Measurements from ENCODE around the gene SRR.
"Not testable (repeated sequence)": the region's sequence is repeated elsewhere in the genome, so short reads cannot be mapped to it uniquely, and the experiment has no call there.

Gene SRR

GRCh38 chr17:2299136-2299535, 4.6 kb upstream of the SRR start:
- peaks cover 45% of the 10 kb centered on the region for H3K36me3 ChIP-seq (ENCODE audit: insufficient read depth, low read length)
- no peak overlapping the region for H3K4me3 ChIP-seq (ENCODE audit: low read length)
- no peak overlapping the region for H3K9ac ChIP-seq (ENCODE audit: low read depth, low read length)
- H3K27me3 ChIP-seq (ENCODE audit: control insufficient read depth, insufficient read depth, low read length), result no peaks in the 10 kb centered on the region
- H3K4me1 ChIP-seq (ENCODE audit: control insufficient read depth, insufficient read depth, low read length), result peaks cover 8% of the 10 kb centered on the region
- H3K4me2 ChIP-seq (ENCODE audit: low read length), result no peak overlapping the region
- H3K9me3 ChIP-seq (replicated peaks; ENCODE audit: low read length), result no peaks in the 10 kb centered on the region

- no peak overlapping the region for H3K4me3 ChIP-seq (ENCODE audit: low read length)
- H3K27me3 ChIP-seq (ENCODE audit: control insufficient read depth, insufficient read depth, low read length), result no peaks in the 10 kb centered on the region
- peaks cover 8% of the 10 kb centered on the region for H3K4me1 ChIP-seq (ENCODE audit: control insufficient read depth, insufficient read depth, low read length)
- H3K9ac ChIP-seq (ENCODE audit: low read depth, low read length), result no peak overlapping the region
- H3K4me2 ChIP-seq (ENCODE audit: low read length), result no peak overlapping the region
- H3K36me3 ChIP-seq (ENCODE audit: insufficient read depth, low read length), result peaks cover 39% of the 10 kb centered on the region
- no peaks in the 10 kb centered on the region for H3K9me3 ChIP-seq (replicated peaks; ENCODE audit: low read length)
These were observed 4.0 kb upstream of the SRR start for GRCh38 chr17:2299756-2300155.

DNA sequence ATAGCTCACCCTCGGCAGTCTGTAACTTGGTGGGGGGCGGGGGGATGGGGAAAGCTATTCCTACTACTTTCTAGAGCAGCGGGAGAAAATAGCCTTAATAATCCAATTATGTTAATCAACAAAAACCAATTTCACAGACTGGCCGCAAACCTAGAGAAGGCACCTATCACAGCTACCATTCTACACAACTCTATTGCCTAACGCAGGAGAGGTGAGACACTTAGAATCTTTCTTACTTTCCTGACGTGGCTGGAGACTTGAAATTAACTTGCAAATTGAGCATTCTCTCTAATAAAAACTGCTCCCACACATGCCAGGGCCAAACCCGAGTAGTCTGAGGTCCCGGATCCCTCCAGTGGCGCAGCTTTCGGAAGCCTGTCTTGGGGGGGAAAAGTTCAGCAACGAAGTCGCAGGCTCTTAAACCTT, 959 bp upstream of the SRR start:
- Histone ChIP-seq H3K4me3 (ENCODE audit: low read length) (peak overlapping the region; percentile 100), H3K36me3 (ENCODE audit: insufficient read depth, low read length) (peaks cover 15% of the 10 kb centered on the region), H3K9me3 (replicated peaks; ENCODE audit: low read length) (no peaks in the 10 kb centered on the region)

DNA sequence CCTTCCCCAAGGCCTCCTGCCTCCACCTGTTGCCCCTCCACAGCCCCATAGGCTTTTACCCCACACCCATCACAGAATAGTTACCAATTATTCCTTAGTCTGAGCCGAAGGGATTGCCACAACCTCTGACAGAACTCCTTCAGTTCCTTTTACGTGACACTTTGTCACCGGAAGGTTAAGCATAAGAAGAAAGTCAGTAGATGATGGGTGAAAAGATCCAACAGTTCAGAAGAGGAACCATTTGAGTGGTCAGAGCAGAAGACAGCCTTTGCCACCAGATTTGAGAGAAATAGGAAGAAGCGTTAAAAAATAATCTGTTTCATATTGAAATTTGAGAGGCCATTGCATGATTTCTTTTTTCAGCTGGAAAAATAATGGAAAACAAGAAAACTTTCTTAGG, 1.2 kb downstream of the SRR start:
- no peaks in the 10 kb centered on the region for H3K9me3 ChIP-seq (replicated peaks; ENCODE audit: low read length)
- H3K4me2 ChIP-seq (ENCODE audit: low read length), result no peak overlapping the region
- no peaks in the 10 kb centered on the region for H3K27me3 ChIP-seq (ENCODE audit: control insufficient read depth, insufficient read depth, low read length)
- H3K4me3 ChIP-seq (ENCODE audit: low read length), result no peak overlapping the region
- peaks cover 8% of the 10 kb centered on the region for H3K4me1 ChIP-seq (ENCODE audit: control insufficient read depth, insufficient read depth, low read length)
- H3K36me3 ChIP-seq (ENCODE audit: insufficient read depth, low read length), result peaks cover 4% of the 10 kb centered on the region
- H3K9ac ChIP-seq (ENCODE audit: low read depth, low read length), result no peak overlapping the region

More for the DNA sequence above, 959 bp upstream of the SRR start:
- peaks cover 8% of the 10 kb centered on the region for H3K4me1 ChIP-seq (ENCODE audit: control insufficient read depth, insufficient read depth, low read length)
- no peaks in the 10 kb centered on the region for H3K27me3 ChIP-seq (ENCODE audit: control insufficient read depth, insufficient read depth, low read length)
- H3K9ac ChIP-seq (ENCODE audit: low read depth, low read length), result peak overlapping the region; percentile 97
- peak overlapping the region; percentile 82 for H3K4me2 ChIP-seq (ENCODE audit: low read length)

DNA sequence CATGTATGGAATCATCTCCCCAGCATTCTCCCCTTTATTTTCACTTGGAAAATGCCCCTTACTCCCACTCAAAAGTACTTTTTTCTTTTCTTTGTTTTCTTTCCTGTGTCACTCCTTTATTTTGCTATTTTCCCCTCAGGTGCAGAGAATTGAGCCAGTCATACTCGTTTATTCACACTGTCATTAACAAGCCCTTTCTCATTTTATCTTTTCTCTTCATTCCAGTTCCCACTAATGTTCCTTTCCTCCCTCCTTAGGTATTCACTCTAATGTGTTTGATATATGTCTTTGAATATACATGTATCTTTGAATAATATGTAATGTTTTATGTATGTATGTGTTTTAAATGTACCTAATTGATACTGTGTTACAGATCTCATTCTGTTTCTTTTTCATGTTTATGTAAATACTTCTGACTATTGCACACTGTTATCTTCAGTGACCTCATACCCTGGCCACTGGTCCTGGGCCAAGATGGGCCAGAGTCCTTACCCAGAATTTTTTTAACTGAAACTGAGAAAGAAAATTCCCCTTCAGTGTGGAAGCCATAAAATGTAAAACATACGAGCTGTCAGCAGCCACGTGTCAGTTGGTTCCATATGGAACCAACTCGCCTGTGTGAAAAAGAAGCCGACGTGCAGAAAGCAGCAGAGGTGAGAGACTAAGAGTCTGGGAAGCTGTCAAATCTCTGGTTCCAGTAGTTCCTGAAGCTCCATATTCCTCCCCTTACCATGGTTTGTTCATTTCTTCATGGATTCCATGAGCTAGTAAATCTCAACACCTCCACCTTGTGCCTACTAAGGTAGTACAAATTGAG, 5.8 kb downstream of the SRR start:
- Histone ChIP-seq H3K9ac (ENCODE audit: low read depth, low read length) (no peak overlapping the region), H3K9me3 (replicated peaks; ENCODE audit: low read length) (no peaks in the 10 kb centered on the region), H3K4me3 (ENCODE audit: low read length) (no peak overlapping the region), H3K27me3 (ENCODE audit: control insufficient read depth, insufficient read depth, low read length) (no peaks in the 10 kb centered on the region), H3K4me1 (ENCODE audit: control insufficient read depth, insufficient read depth, low read length) (peaks cover 6% of the 10 kb centered on the region), H3K36me3 (ENCODE audit: insufficient read depth, low read length) (no peaks in the 10 kb centered on the region), H3K4me2 (ENCODE audit: low read length) (no peak overlapping the region)

DNA sequence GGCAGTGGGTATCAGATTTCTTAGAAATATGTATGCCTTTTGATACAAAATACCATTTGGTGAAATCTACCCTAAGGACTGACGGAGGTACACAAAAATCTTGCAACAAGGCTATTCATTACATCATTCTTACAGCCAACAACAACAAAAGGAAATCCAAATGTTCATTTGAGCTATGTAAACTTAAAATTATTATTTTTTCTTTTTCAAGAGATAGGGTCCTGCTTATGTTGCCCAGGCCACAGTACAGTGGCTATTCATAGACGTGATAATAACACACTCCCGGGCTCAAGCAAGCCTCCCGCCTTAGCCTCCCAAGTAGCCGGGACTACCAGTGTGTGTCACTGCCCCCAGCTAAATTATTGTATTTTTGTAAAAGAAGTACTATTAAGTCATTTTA, 9.0 kb downstream of the SRR start:
- no peaks in the 10 kb centered on the region for H3K27me3 ChIP-seq (ENCODE audit: control insufficient read depth, insufficient read depth, low read length)
- H3K4me2 ChIP-seq (ENCODE audit: low read length), result no peak overlapping the region
- no peaks in the 10 kb centered on the region for H3K36me3 ChIP-seq (ENCODE audit: insufficient read depth, low read length)
- H3K9me3 ChIP-seq (replicated peaks; ENCODE audit: low read length), result no peaks in the 10 kb centered on the region
- H3K4me3 ChIP-seq (ENCODE audit: low read length), result no peak overlapping the region
- H3K9ac ChIP-seq (ENCODE audit: low read depth, low read length), result no peak overlapping the region
- peaks cover 6% of the 10 kb centered on the region for H3K4me1 ChIP-seq (ENCODE audit: control insufficient read depth, insufficient read depth, low read length)

GRCh38 chr17:2316916-2317205, 13.1 kb downstream of the SRR start:
- not testable (repeated sequence) for H3K4me1 ChIP-seq (ENCODE audit: control insufficient read depth, insufficient read depth, low read length); H3K4me2 ChIP-seq (ENCODE audit: low read length); H3K9ac ChIP-seq (ENCODE audit: low read depth, low read length); H3K9me3 ChIP-seq (replicated peaks; ENCODE audit: low read length); H3K4me3 ChIP-seq (ENCODE audit: low read length); H3K27me3 ChIP-seq (ENCODE audit: control insufficient read depth, insufficient read depth, low read length); H3K36me3 ChIP-seq (ENCODE audit: insufficient read depth, low read length)

DNA sequence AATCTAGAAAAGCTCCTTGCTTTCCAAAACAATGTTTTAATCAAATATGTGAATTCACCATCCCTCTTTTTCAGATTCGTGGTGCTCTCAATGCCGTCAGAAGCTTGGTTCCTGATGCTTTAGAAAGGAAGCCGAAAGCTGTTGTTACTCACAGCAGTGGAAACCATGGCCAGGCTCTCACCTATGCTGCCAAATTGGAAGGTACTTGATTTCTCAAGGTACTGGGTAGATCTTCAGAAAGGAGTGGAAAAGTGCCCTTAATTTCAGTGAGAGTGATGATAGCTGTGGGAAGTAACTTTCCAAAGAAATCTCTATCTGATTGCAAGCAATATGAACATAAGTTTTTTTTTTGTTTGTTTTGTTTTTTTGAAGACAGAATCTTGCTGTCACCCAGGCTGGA, 14.0 kb downstream of the SRR start:
- H3K27me3 ChIP-seq (ENCODE audit: control insufficient read depth, insufficient read depth, low read length), result no peaks in the 10 kb centered on the region
- no peak overlapping the region for H3K4me2 ChIP-seq (ENCODE audit: low read length)
- peaks cover 2% of the 10 kb centered on the region for H3K4me1 ChIP-seq (ENCODE audit: control insufficient read depth, insufficient read depth, low read length)
- H3K36me3 ChIP-seq (ENCODE audit: insufficient read depth, low read length), result peaks cover 5% of the 10 kb centered on the region
- H3K4me3 ChIP-seq (ENCODE audit: low read length), result no peak overlapping the region
- no peak overlapping the region for H3K9ac ChIP-seq (ENCODE audit: low read depth, low read length)
- no peaks in the 10 kb centered on the region for H3K9me3 ChIP-seq (replicated peaks; ENCODE audit: low read length)

DNA sequence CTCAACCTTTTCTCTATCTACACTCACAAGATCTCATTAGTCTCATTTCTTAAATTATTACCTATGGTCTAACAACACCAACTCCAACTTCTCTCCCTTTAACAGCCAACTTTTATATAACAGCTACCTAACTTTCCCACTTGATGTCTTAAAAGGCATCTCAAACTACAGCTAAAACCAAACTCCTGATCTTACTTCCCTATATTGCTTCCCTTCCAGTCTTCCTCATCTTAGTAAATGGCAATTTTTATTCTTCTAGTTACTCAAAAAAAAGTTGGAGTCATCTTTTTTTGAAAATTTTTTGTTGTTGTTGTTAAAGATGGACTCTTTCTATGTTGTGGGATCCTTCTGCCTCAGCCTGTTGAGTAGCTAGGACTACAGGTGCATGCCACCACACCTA, 15.3 kb downstream of the SRR start:
- H3K36me3 ChIP-seq (ENCODE audit: insufficient read depth, low read length), result peaks cover 17% of the 10 kb centered on the region
- H3K9ac ChIP-seq (ENCODE audit: low read depth, low read length), result no peak overlapping the region
- no peak overlapping the region for H3K4me2 ChIP-seq (ENCODE audit: low read length)
- no peaks in the 10 kb centered on the region for H3K9me3 ChIP-seq (replicated peaks; ENCODE audit: low read length)
- no peaks in the 10 kb centered on the region for H3K4me1 ChIP-seq (ENCODE audit: control insufficient read depth, insufficient read depth, low read length)
- H3K27me3 ChIP-seq (ENCODE audit: control insufficient read depth, insufficient read depth, low read length), result no peaks in the 10 kb centered on the region
- no peak overlapping the region for H3K4me3 ChIP-seq (ENCODE audit: low read length)

- H3K4me2 ChIP-seq (ENCODE audit: low read length), result no peak overlapping the region
- no peak overlapping the region for H3K9ac ChIP-seq (ENCODE audit: low read depth, low read length)
- H3K4me1 ChIP-seq (ENCODE audit: control insufficient read depth, insufficient read depth, low read length), result no peaks in the 10 kb centered on the region
- peaks cover 39% of the 10 kb centered on the region for H3K36me3 ChIP-seq (ENCODE audit: insufficient read depth, low read length)
- no peaks in the 10 kb centered on the region for H3K27me3 ChIP-seq (ENCODE audit: control insufficient read depth, insufficient read depth, low read length)
- no peak overlapping the region for H3K4me3 ChIP-seq (ENCODE audit: low read length)
- H3K9me3 ChIP-seq (replicated peaks; ENCODE audit: low read length), result no peaks in the 10 kb centered on the region
These were observed 17.6 kb downstream of the SRR start for GRCh38 chr17:2321399-2321798.

DNA sequence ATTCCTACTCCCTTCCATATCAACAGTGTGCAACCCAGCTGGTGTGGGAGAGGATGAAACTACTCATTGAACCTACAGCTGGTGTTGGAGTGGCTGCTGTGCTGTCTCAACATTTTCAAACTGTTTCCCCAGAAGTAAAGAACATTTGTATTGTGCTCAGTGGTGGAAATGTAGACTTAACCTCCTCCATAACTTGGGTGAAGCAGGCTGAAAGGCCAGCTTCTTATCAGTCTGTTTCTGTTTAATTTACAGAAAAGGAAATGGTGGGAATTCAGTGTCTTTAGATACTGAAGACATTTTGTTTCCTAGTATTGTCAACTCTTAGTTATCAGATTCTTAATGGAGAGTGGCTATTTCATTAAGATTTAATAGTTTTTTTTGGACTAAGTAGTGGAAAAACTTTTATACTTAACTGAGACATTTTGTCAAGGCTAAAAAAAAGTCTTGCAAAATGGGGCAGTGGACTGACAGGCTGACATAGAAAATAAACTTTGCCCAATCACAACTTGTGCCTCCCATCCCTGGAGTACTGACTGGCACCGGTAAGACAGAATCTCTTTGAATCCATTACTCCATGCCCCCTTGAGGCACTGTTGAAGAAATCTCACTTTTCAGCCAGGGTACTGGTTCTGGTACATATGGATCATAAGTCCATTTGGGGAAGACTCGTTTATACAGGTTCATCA, 20.0 kb downstream of the SRR start:
- peaks cover 53% of the 10 kb centered on the region for H3K36me3 ChIP-seq (ENCODE audit: insufficient read depth, low read length)
- no peaks in the 10 kb centered on the region for H3K9me3 ChIP-seq (replicated peaks; ENCODE audit: low read length)
- H3K9ac ChIP-seq (ENCODE audit: low read depth, low read length), result no peak overlapping the region
- H3K27me3 ChIP-seq (ENCODE audit: control insufficient read depth, insufficient read depth, low read length), result no peaks in the 10 kb centered on the region
- no peak overlapping the region for H3K4me3 ChIP-seq (ENCODE audit: low read length)
- H3K4me1 ChIP-seq (ENCODE audit: control insufficient read depth, insufficient read depth, low read length), result no peaks in the 10 kb centered on the region
- no peak overlapping the region for H3K4me2 ChIP-seq (ENCODE audit: low read length)

DNA sequence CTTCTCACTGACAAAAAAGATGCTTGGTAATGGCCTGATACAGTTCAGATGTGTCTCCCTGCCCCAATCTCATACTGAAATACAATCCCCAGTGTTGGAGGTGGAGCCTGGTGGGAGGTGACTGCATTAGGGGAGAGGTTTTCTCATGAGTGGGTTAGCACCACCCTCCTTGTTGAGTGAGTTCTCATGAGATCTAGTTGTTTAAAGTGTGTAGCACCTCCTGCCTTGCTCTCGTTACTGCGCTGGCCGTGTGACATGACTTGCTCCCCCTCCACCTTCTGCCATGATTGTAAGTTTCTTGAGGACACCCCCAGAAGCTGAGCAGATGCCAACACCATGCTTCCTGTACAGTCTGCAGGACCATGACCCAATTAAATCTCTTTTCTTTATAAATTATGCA, 27.6 kb downstream of the SRR start:
- Histone ChIP-seq H3K4me3 (ENCODE audit: low read length) (no peak overlapping the region), H3K9me3 (replicated peaks; ENCODE audit: low read length) (no peaks in the 10 kb centered on the region), H3K4me2 (ENCODE audit: low read length) (no peak overlapping the region), H3K36me3 (ENCODE audit: insufficient read depth, low read length) (peaks cover 77% of the 10 kb centered on the region), H3K27me3 (ENCODE audit: control insufficient read depth, insufficient read depth, low read length) (no peaks in the 10 kb centered on the region), H3K4me1 (ENCODE audit: control insufficient read depth, insufficient read depth, low read length) (peaks cover 9% of the 10 kb centered on the region), H3K9ac (ENCODE audit: low read depth, low read length) (no peak overlapping the region)
